Thymus (tissue), 11 donors: ENCODE data around the gene TAS1R1. TPM values are rescaled to one million over a fixed set of nuclear protein-coding genes. Genes with fewer than 3 reads are reported as not detected.

Source experiments
- DNase-seq, 9 donors: peaks; one replicate each; pipeline ENCODE4 v3.0.0-alpha.2; 2013; ENCODE audit warnings: low spot score in 9 of 9, low read depth in 6 of 9, missing footprints in 1 of 9
- H3K27ac ChIP-seq, 2 donors: one replicate each; pipeline ENCODE4 v1.5.1; 2013; ENCODE audit warnings: control low read depth in 1 of 2, low read depth in 1 of 2, low read length in 1 of 2, mild to moderate bottlenecking in 1 of 2, moderate library complexity in 1 of 2
- H3K27me3 ChIP-seq, 2 donors: one replicate each; pipeline ENCODE4 v1.5.1; 2013; ENCODE audit warnings: low read length in 1 of 2; ENCODE audit not compliant: control insufficient read depth in 2 of 2, insufficient read depth in 1 of 2
- H3K36me3 ChIP-seq, 2 donors: one replicate each; pipeline ENCODE4 v1.5.1; 2013; ENCODE audit warnings: low read length in 1 of 2, mild to moderate bottlenecking in 1 of 2, moderate library complexity in 1 of 2; ENCODE audit not compliant: control insufficient read depth in 2 of 2, insufficient read depth in 2 of 2
- H3K4me1 ChIP-seq, 2 donors: one replicate each; pipeline ENCODE4 v1.5.1; 2013; ENCODE audit warnings: low read length in 2 of 2; ENCODE audit not compliant: control insufficient read depth in 2 of 2, insufficient read depth in 2 of 2
- H3K4me3 ChIP-seq, 2 donors: one replicate each; pipeline ENCODE4 v1.5.1; 2013; ENCODE audit warnings: low read length in 2 of 2, control low read depth in 1 of 2, mild to moderate bottlenecking in 1 of 2
- H3K9me3 ChIP-seq, 2 donors: one replicate each; pipeline ENCODE4 v1.5.1; 2013; ENCODE audit warnings: low read length in 1 of 2, mild to moderate bottlenecking in 1 of 2; ENCODE audit not compliant: control insufficient read depth in 2 of 2, insufficient read depth in 1 of 2
- WGBS: extraction: QIAGEN DNeasy Blood & Tissue Kit; methylation state at CpG from one replicate; pipeline ENCODE4 v1.1.7; 2013; 5-methylcytosine and 5-hydroxymethylcytosine counted together
- polyA plus RNA-seq: library from polyadenylated mRNA; stranded (reverse); fragments of 200-250 nt; gene quantifications from one replicate; pipeline ENCODE4 v1.2.3, GENCODE V29; 2013
- total RNA-seq: library from RNA; stranded (reverse); fragments of 120-200 nt; gene quantifications from one replicate; pipeline ENCODE4 v1.2.4, GENCODE V29; 2013
- donor health status: healthy.

Gene TAS1R1
- total and polyA plus RNA-seq, 2 donors: not detected

DNA sequence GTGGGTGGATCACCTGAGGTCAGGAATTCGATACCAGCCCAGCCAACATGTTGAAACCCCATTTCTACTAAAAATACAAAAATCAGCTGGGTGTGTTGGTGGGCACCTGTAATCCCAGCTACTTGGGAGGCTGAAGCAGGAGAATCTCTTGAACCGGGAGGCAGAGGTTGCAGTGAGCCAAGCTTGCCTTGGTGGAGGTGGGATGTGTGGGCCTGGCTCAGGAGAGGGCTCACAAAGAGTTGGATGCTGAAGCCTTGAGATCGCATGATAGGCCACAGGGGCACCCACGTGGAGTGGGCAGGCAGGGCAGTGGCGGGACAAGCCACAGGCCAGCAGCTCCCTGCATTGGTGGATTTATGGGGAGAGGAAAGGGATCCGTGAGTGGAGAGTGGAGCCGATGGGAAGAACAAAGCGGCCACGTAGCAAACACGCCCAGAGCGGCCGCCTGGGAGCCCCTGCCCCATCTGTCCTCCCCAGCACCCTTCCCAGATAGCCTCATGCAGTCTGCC lies 73.9 kb downstream of the TAS1R1 start:
- Histone ChIP-seq H3K27me3 (no peaks in the 10 kb centered on the region), H3K4me1 (peaks cover 10 to 13% of the 10 kb centered on the region in 2 donors), H3K36me3 (peaks cover 28 to 62% of the 10 kb centered on the region in 2 donors), H3K27ac (no peak overlapping the region), H3K9me3 (no peaks in the 10 kb centered on the region), H3K4me3 (no peak overlapping the region)
- DNase-seq: no peak
- WGBS: 97% methylated on average over 12 of the region's 12 CpGs

Other genes starting within 250 kb of the TAS1R1 start
- 22.2 TPM for gene ACOT7, start 161.5 kb upstream of the TAS1R1 start, total RNA-seq
- gene ACOT7, start 161.5 kb upstream of the TAS1R1 start, polyA plus RNA-seq: 14.2 TPM
- 0.24 TPM for gene HES2, start 135.4 kb upstream of the TAS1R1 start, total RNA-seq
- 2.2 TPM for gene HES2, start 135.4 kb upstream of the TAS1R1 start, polyA plus RNA-seq
- gene ESPN, start 130.5 kb upstream of the TAS1R1 start, total RNA-seq: 1.0 TPM
- gene ESPN, start 130.5 kb upstream of the TAS1R1 start, polyA plus RNA-seq: 11.8 TPM
- 29.1 TPM for gene TNFRSF25, start 89.1 kb upstream of the TAS1R1 start, total RNA-seq
- gene TNFRSF25, start 89.1 kb upstream of the TAS1R1 start, polyA plus RNA-seq: 51.6 TPM
- 2.4 TPM for gene PLEKHG5, start 63.6 kb upstream of the TAS1R1 start, total RNA-seq
- 4.6 TPM for gene PLEKHG5, start 63.6 kb upstream of the TAS1R1 start, polyA plus RNA-seq
- 11.1 TPM for gene NOL9, start 794 bp upstream of the TAS1R1 start, total RNA-seq
- gene NOL9, start 794 bp upstream of the TAS1R1 start, polyA plus RNA-seq: 8.6 TPM
- gene ZBTB48, start 24.7 kb downstream of the TAS1R1 start, total RNA-seq: 30.7 TPM
- gene ZBTB48, start 24.7 kb downstream of the TAS1R1 start, polyA plus RNA-seq: 124 TPM
- gene KLHL21, start 47.6 kb downstream of the TAS1R1 start, total RNA-seq: 8.0 TPM
- gene KLHL21, start 47.6 kb downstream of the TAS1R1 start, polyA plus RNA-seq: 13.6 TPM
- 3.5 TPM for gene PHF13, start 58.4 kb downstream of the TAS1R1 start, total RNA-seq
- gene PHF13, start 58.4 kb downstream of the TAS1R1 start, polyA plus RNA-seq: 11.4 TPM
- gene THAP3, start 69.6 kb downstream of the TAS1R1 start, total RNA-seq: 17.6 TPM
- 22.2 TPM for gene THAP3, start 69.6 kb downstream of the TAS1R1 start, polyA plus RNA-seq
- 16.2 TPM for gene DNAJC11, start 146.5 kb downstream of the TAS1R1 start, total RNA-seq
- gene DNAJC11, start 146.5 kb downstream of the TAS1R1 start, polyA plus RNA-seq: 19.9 TPM
- 32.0 TPM for gene CAMTA1, start 230.1 kb downstream of the TAS1R1 start, total RNA-seq
- 158 TPM for gene CAMTA1, start 230.1 kb downstream of the TAS1R1 start, polyA plus RNA-seq